ENCODE results near the gene CD6.

DNA sequence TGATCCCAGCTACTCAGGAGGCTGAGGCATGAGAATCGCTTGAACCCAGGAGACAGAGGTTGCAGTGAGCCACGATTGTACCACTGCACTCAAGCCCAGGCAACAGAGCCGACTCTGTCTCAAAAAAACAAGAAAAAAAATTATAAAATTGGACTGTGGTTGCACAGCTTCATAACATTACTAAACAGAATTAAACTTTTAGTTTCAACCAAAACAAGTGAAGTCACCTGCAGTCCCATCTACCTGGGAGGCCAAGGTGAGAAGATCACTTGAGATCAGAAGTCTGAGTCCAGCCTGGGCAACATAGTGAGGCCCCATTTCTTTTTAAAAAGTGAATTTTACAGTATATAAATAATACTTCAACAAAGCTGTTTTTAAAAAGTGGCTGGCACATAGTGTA lies 83.0 kb downstream of the CD6 start:
- TF ChIP-seq, protein P1, sequence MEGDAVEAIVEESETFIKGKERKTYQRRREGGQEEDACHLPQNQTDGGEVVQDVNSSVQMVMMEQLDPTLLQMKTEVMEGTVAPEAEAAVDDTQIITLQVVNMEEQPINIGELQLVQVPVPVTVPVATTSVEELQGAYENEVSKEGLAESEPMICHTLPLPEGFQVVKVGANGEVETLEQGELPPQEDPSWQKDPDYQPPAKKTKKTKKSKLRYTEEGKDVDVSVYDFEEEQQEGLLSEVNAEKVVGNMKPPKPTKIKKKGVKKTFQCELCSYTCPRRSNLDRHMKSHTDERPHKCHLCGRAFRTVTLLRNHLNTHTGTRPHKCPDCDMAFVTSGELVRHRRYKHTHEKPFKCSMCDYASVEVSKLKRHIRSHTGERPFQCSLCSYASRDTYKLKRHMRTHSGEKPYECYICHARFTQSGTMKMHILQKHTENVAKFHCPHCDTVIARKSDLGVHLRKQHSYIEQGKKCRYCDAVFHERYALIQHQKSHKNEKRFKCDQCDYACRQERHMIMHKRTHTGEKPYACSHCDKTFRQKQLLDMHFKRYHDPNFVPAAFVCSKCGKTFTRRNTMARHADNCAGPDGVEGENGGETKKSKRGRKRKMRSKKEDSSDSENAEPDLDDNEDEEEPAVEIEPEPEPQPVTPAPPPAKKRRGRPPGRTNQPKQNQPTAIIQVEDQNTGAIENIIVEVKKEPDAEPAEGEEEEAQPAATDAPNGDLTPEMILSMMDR (IDR thresholded peaks at IDR 0.05 in 8 of 11, conservative IDR thresholded peaks at IDR 0.05 in 3 of 11) = no peak
- TF ChIP-seq POLR2A (IDR thresholded peaks at IDR 0.05) = no peak
